Measurements from ENCODE around the gene TSTD2.

DNA sequence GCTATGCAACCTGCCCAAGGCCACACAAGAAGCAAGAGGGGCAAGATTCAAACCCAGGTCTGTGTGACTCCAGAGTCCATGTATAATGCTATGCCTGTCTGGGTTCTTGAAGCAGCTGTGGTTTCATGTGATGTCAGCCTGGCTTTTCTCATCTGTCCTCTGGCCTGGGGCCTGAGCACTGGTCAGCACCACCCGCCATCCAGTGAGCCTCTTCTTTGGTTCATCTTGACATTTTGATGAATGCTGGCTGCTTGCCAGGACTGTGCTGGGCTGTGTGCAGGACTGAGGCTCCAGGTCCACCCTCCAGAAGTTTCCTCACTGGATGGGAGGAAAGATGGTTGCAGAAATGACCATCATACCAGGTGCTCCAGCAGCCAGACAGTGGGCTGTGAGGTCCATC lies 61.5 kb downstream of the TSTD2 start:
- no peak for TF ChIP-seq POLR2AphosphoS5 (IDR thresholded peaks at IDR 0.05)
- TF ChIP-seq CTCF (IDR thresholded peaks at IDR 0.05 in 8 of 11, conservative IDR thresholded peaks at IDR 0.05 in 3 of 11), result no peak
- no peak for TF ChIP-seq POLR2A (IDR thresholded peaks at IDR 0.05)
